Keratinocyte (primary cell): ENCODE measurements around the gene NGRN. TPM values are rescaled to one million over a fixed set of nuclear protein-coding genes. Genes with fewer than 3 reads are reported as not detected.
"Not testable (repeated sequence)": the region's sequence is repeated elsewhere in the genome, so short reads cannot be mapped to it uniquely, and the experiment has no call there.

Experiments used
- DNase-seq: peaks from one replicate; pipeline ENCODE4 v3.0.0-alpha.2; 2011; ENCODE audit warnings: low read depth, missing footprints, low spot score
- FAIRE-seq: peaks from 2 replicates; lab custom pipeline; 2011; peaks lifted over from hg19 to GRCh38; lab: Jason Lieb, UNC
- H2AFZ ChIP-seq: 2 replicates; pipeline ENCODE4 v1.6.0; 2012; ENCODE audit warnings: low read length, control low read depth, inconsistent platforms; ENCODE audit not compliant: control insufficient read depth
- H3K27ac ChIP-seq: 2 replicates; pipeline ENCODE4 v1.5.1; 2011; ENCODE audit warnings: low read length; ENCODE audit not compliant: control insufficient read depth, insufficient read depth
- H3K27me3 ChIP-seq: 3 replicates; pipeline ENCODE4 v1.6.0; 2011; ENCODE audit warnings: low read length; ENCODE audit not compliant: control insufficient read depth, insufficient read depth; ENCODE audit errors: extremely low read depth
- H3K36me3 ChIP-seq, 2 experiments: 2 replicates in 1 of 2; 3 replicates in 1 of 2; pipeline ENCODE4 v1.5.1; 2011; ENCODE audit warnings: low read length in 2 of 2, mild to moderate bottlenecking in 1 of 2; ENCODE audit not compliant: control insufficient read depth in 2 of 2, insufficient read depth in 2 of 2; ENCODE audit errors: extremely low read depth in 1 of 2
- H3K4me1 ChIP-seq: 3 replicates; pipeline ENCODE4 v1.5.1; 2011; ENCODE audit warnings: low read length; ENCODE audit not compliant: control insufficient read depth, insufficient read depth; ENCODE audit errors: extremely low read depth
- H3K4me2 ChIP-seq: 3 replicates; pipeline ENCODE4 v1.6.0; 2011; ENCODE audit warnings: low read depth, low read length; ENCODE audit not compliant: control insufficient read depth, insufficient read depth; ENCODE audit errors: extremely low read depth
- H3K4me3 ChIP-seq, 3 experiments: fragments of 200-600 bp in 1 of 3; sonication (generic) in 1 of 3; 2 replicates in 2 of 3; 3 replicates in 1 of 3; pipeline ENCODE4 v1.5.1; 2011 to 2016; ENCODE audit warnings: low read length in 3 of 3, mild to moderate bottlenecking in 3 of 3, control low read depth in 2 of 3, inconsistent platforms in 1 of 3, low read depth in 1 of 3, mixed read lengths in 1 of 3, mixed run types in 1 of 3, moderate library complexity in 1 of 3; ENCODE audit not compliant: control insufficient read depth in 2 of 3, insufficient read depth in 2 of 3; ENCODE audit errors: extremely low read depth in 1 of 3
- H3K79me2 ChIP-seq: 2 replicates; pipeline ENCODE4 v1.6.0; 2012; ENCODE audit warnings: low read length; ENCODE audit not compliant: control insufficient read depth, insufficient read depth
- H3K9ac ChIP-seq: 3 replicates; pipeline ENCODE4 v1.6.0; 2011; ENCODE audit warnings: low read length; ENCODE audit not compliant: control insufficient read depth, insufficient read depth; ENCODE audit errors: extremely low read depth
- H3K9me1 ChIP-seq: 3 replicates; pipeline ENCODE4 v1.6.0; 2011; ENCODE audit warnings: low read length; ENCODE audit not compliant: control insufficient read depth, insufficient read depth; ENCODE audit errors: extremely low read depth
- H3K9me3 ChIP-seq: 2 replicates; pipeline ENCODE4 v1.5.1; 2012; ENCODE audit warnings: low read depth, low read length; ENCODE audit not compliant: control insufficient read depth
- H4K20me1 ChIP-seq: 3 replicates; pipeline ENCODE4 v1.6.0; 2011; ENCODE audit warnings: low read length; ENCODE audit not compliant: control insufficient read depth, insufficient read depth; ENCODE audit errors: extremely low read depth
- EZH2 ChIP-seq: IDR thresholded peaks from one replicate; pipeline ENCODE4 v1.6.1; 2012; ENCODE audit warnings: inconsistent platforms, mild to moderate bottlenecking, low read length, moderate library complexity
- dilution Hi-C: fragments of 300-500 bp; cut with MboI; formaldehyde crosslinking; loops from one replicate; pipeline ENCODE4 v1.7.0; 2020; ENCODE audit warnings: low sequenced_read_pairs; ENCODE audit not compliant: extremely low pct_ligation_motif_present
- polyA plus RNA-seq, 5 experiments: library from polyadenylated mRNA; depleted of rRNA in 3 of 5; stranded (reverse) in 3 of 5; stranded (forward) in 1 of 5; unstranded in 1 of 5; fragments of >200 nt; gene quantifications; 1 replicate in 1 of 5; 2 replicates in 3 of 5; 3 replicates in 1 of 5; pipeline versions ENCODE4 v1.2.1 to v1.2.3, GENCODE V29; 2011 to 2012; ENCODE audit warnings: missing spikeins in 2 of 5, low read depth in 1 of 5, low replicate concordance in 1 of 5
- TF ChIP-seq, protein P1 (sequence below), 3 experiments: IDR thresholded peaks in 1 of 3; conservative IDR thresholded peaks in 1 of 3; optimal IDR thresholded peaks in 1 of 3; 2 replicates in 2 of 3; 3 replicates in 1 of 3; pipeline versions ENCODE3 to v1.5.1; 2011; ENCODE audit warnings: low read length in 3 of 3, mild to moderate bottlenecking in 3 of 3, moderate library complexity in 2 of 3, control low read depth in 1 of 3, inconsistent platforms in 1 of 3; ENCODE audit not compliant: insufficient read depth in 2 of 3; ENCODE audit errors: extremely low read depth in 1 of 3

The NGRN gene
- polyA plus RNA-seq, 1 donor (not counting 4 experiments of a cell fraction or from before 2014, with no cell fraction given), result 54.9 TPM

GRCh38 chr15:90291679-90292356 is 26.3 kb downstream of the NGRN start:
- dilution Hi-C loops, result no loop called here

GRCh38 chr15:90293040-90293810 is 27.8 kb downstream of the NGRN start:
- H3K9me3 ChIP-seq, H3K27me3 ChIP-seq, H3K4me1 ChIP-seq, H3K9me1 ChIP-seq, H3K79me2 ChIP-seq, H4K20me1 ChIP-seq, H3K4me3 ChIP-seq, H3K4me2 ChIP-seq, H3K36me3 ChIP-seq, H3K9ac ChIP-seq, H2AFZ ChIP-seq, dilution Hi-C loops, H3K27ac ChIP-seq: not testable (repeated sequence)
- DNase-seq (peak; percentile 68), FAIRE-seq (peak; percentile 39)
- TF ChIP-seq, protein P1, sequence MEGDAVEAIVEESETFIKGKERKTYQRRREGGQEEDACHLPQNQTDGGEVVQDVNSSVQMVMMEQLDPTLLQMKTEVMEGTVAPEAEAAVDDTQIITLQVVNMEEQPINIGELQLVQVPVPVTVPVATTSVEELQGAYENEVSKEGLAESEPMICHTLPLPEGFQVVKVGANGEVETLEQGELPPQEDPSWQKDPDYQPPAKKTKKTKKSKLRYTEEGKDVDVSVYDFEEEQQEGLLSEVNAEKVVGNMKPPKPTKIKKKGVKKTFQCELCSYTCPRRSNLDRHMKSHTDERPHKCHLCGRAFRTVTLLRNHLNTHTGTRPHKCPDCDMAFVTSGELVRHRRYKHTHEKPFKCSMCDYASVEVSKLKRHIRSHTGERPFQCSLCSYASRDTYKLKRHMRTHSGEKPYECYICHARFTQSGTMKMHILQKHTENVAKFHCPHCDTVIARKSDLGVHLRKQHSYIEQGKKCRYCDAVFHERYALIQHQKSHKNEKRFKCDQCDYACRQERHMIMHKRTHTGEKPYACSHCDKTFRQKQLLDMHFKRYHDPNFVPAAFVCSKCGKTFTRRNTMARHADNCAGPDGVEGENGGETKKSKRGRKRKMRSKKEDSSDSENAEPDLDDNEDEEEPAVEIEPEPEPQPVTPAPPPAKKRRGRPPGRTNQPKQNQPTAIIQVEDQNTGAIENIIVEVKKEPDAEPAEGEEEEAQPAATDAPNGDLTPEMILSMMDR (optimal IDR thresholded peaks at IDR 0.05 in 1 of 3, IDR thresholded peaks at IDR 0.05 in 1 of 3, conservative IDR thresholded peaks at IDR 0.05 in 1 of 3; ENCODE audit: extremely low read depth in 1 of 3, insufficient read depth in 2 of 3, low read length in 3 of 3), result peak; percentile 66 to 87 (median 84)

More at GRCh38 chr15:90291679-90292356, 26.3 kb downstream of the NGRN start:
- Histone ChIP-seq H3K4me2 (no peak overlapping the region), H3K9me1 (no peaks in the 10 kb centered on the region), H4K20me1 (no peaks in the 10 kb centered on the region), H3K4me1 (no peaks in the 10 kb centered on the region), H3K4me3 (no peak overlapping the region), H3K9ac (no peak overlapping the region), H3K9me3 (no peaks in the 10 kb centered on the region), H2AFZ (no peak overlapping the region), H3K27me3 (no peaks in the 10 kb centered on the region), H3K36me3 (no peaks in the 10 kb centered on the region), H3K27ac (no peak overlapping the region), H3K79me2 (no peaks in the 10 kb centered on the region)
- DNase-seq (no peak), FAIRE-seq (no peak)
- TF ChIP-seq, protein P1 (optimal IDR thresholded peaks at IDR 0.05 in 1 of 3, IDR thresholded peaks at IDR 0.05 in 1 of 3, conservative IDR thresholded peaks at IDR 0.05 in 1 of 3; ENCODE audit: extremely low read depth in 1 of 3, insufficient read depth in 2 of 3, low read length in 3 of 3), result no peak
- TF ChIP-seq EZH2, result no peak
